ENCODE results near the gene COX4I1. TPM values are rescaled to one million over a fixed set of nuclear protein-coding genes. Genes with fewer than 3 reads are reported as not detected.

The COX4I1 gene
- total RNA-seq, 2 donors from 2014 or later, result 436 to 471 TPM

GRCh38 chr16:85845266-85845665 lies 45.8 kb downstream of the COX4I1 start:
- Histone ChIP-seq H3K27me3 (ENCODE audit: control insufficient read depth, insufficient read depth, low read length, poor library complexity, severe bottlenecking) (no peaks in the 10 kb centered on the region), H3K9me3 (ENCODE audit: control insufficient read depth, low read length) (no peaks in the 10 kb centered on the region), H3K9ac (ENCODE audit: extremely low read depth, low read length, poor library complexity, severe bottlenecking) (no peak overlapping the region), H3K4me3 (ENCODE audit: low read length) (no peak overlapping the region), H3K36me3 (ENCODE audit: control insufficient read depth, insufficient read depth, low read length) (no peaks in the 10 kb centered on the region), H3K27ac (ENCODE audit: low read depth, low read length) (no peak overlapping the region), H3K4me1 (ENCODE audit: control insufficient read depth, insufficient read depth, low read length) (no peaks in the 10 kb centered on the region)
- no peak overlapping the region for H3K4me3 Mint-ChIP-seq
- no peaks in the 10 kb centered on the region for H3K9me3 Mint-ChIP-seq
- H3K4me1 Mint-ChIP-seq, result peaks cover 2% of the 10 kb centered on the region
- no peak overlapping the region for H3K27ac Mint-ChIP-seq
- TF ChIP-seq, protein P1, sequence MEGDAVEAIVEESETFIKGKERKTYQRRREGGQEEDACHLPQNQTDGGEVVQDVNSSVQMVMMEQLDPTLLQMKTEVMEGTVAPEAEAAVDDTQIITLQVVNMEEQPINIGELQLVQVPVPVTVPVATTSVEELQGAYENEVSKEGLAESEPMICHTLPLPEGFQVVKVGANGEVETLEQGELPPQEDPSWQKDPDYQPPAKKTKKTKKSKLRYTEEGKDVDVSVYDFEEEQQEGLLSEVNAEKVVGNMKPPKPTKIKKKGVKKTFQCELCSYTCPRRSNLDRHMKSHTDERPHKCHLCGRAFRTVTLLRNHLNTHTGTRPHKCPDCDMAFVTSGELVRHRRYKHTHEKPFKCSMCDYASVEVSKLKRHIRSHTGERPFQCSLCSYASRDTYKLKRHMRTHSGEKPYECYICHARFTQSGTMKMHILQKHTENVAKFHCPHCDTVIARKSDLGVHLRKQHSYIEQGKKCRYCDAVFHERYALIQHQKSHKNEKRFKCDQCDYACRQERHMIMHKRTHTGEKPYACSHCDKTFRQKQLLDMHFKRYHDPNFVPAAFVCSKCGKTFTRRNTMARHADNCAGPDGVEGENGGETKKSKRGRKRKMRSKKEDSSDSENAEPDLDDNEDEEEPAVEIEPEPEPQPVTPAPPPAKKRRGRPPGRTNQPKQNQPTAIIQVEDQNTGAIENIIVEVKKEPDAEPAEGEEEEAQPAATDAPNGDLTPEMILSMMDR (conservative IDR thresholded peaks at IDR 0.05), result no peak
- WGBS, 2 experiments (ENCODE audit: insufficient coverage in 1 of 2, insufficient read length in 1 of 2), result 93 to 94% methylated on average over 19 to 20 of the region's 20 CpGs
- H3K36me3 Mint-ChIP-seq (ENCODE audit: low read depth), result no peaks in the 10 kb centered on the region
- no peak for DNase-seq
- H3K27me3 Mint-ChIP-seq (ENCODE audit: insufficient read depth), result peaks cover 1% of the 10 kb centered on the region

- Mint-ChIP-seq H3K9me3 (no peaks in the 10 kb centered on the region), H3K27me3 (ENCODE audit: insufficient read depth) (peaks cover 1% of the 10 kb centered on the region), H3K4me1 (peaks cover 4% of the 10 kb centered on the region), H3K36me3 (ENCODE audit: low read depth) (no peaks in the 10 kb centered on the region), H3K4me3 (no peak overlapping the region), H3K27ac (no peak overlapping the region)
- no peak overlapping the region for H3K9ac ChIP-seq (ENCODE audit: extremely low read depth, low read length, poor library complexity, severe bottlenecking)
- H3K4me1 ChIP-seq (ENCODE audit: control insufficient read depth, insufficient read depth, low read length), result no peaks in the 10 kb centered on the region
- H3K4me3 ChIP-seq (ENCODE audit: low read length), result no peak overlapping the region
- H3K27me3 ChIP-seq (ENCODE audit: control insufficient read depth, insufficient read depth, low read length, poor library complexity, severe bottlenecking), result no peaks in the 10 kb centered on the region
- no peaks in the 10 kb centered on the region for H3K36me3 ChIP-seq (ENCODE audit: control insufficient read depth, insufficient read depth, low read length)
- 96 to 99% methylated on average over 9 of the region's 9 CpGs for WGBS, 2 experiments (ENCODE audit: insufficient coverage in 1 of 2, insufficient read length in 1 of 2)
- H3K27ac ChIP-seq (ENCODE audit: low read depth, low read length), result no peak overlapping the region
- no peak for DNase-seq
- TF ChIP-seq, protein P1 (conservative IDR thresholded peaks at IDR 0.05), result no peak
- H3K9me3 ChIP-seq (ENCODE audit: control insufficient read depth, low read length), result no peaks in the 10 kb centered on the region
Measured at GRCh38 chr16:85846461-85846860, 47.0 kb downstream of the COX4I1 start.

GRCh38 chr16:85847036-85847435 lies 47.5 kb downstream of the COX4I1 start:
- Mint-ChIP-seq H3K27ac (no peak overlapping the region), H3K9me3 (no peaks in the 10 kb centered on the region), H3K4me1 (peaks cover 4% of the 10 kb centered on the region), H3K4me3 (no peak overlapping the region), H3K36me3 (ENCODE audit: low read depth) (no peaks in the 10 kb centered on the region), H3K27me3 (ENCODE audit: insufficient read depth) (peaks cover 1% of the 10 kb centered on the region)
- H3K9ac ChIP-seq (ENCODE audit: extremely low read depth, low read length, poor library complexity, severe bottlenecking), result no peak overlapping the region
- WGBS, 2 experiments (ENCODE audit: insufficient coverage in 1 of 2, insufficient read length in 1 of 2), result 67 to 80% methylated on average over 3 to 15 of the region's 15 CpGs
- no peaks in the 10 kb centered on the region for H3K4me1 ChIP-seq (ENCODE audit: control insufficient read depth, insufficient read depth, low read length)
- H3K27ac ChIP-seq (ENCODE audit: low read depth, low read length), result no peak overlapping the region
- no peak for DNase-seq
- TF ChIP-seq, protein P1 (conservative IDR thresholded peaks at IDR 0.05), result no peak
- H3K4me3 ChIP-seq (ENCODE audit: low read length), result no peak overlapping the region
- H3K27me3 ChIP-seq (ENCODE audit: control insufficient read depth, insufficient read depth, low read length, poor library complexity, severe bottlenecking), result no peaks in the 10 kb centered on the region
- no peaks in the 10 kb centered on the region for H3K36me3 ChIP-seq (ENCODE audit: control insufficient read depth, insufficient read depth, low read length)
- H3K9me3 ChIP-seq (ENCODE audit: control insufficient read depth, low read length), result no peaks in the 10 kb centered on the region

All from endodermal cell (in vitro differentiated cells).